ENCODE data around the gene NOP58.
"Not testable (repeated sequence)": the region's sequence is repeated elsewhere in the genome, so short reads cannot be mapped to it uniquely, and the experiment has no call there.

The NOP58 gene, protein sequence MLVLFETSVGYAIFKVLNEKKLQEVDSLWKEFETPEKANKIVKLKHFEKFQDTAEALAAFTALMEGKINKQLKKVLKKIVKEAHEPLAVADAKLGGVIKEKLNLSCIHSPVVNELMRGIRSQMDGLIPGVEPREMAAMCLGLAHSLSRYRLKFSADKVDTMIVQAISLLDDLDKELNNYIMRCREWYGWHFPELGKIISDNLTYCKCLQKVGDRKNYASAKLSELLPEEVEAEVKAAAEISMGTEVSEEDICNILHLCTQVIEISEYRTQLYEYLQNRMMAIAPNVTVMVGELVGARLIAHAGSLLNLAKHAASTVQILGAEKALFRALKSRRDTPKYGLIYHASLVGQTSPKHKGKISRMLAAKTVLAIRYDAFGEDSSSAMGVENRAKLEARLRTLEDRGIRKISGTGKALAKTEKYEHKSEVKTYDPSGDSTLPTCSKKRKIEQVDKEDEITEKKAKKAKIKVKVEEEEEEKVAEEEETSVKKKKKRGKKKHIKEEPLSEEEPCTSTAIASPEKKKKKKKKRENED

DNA sequence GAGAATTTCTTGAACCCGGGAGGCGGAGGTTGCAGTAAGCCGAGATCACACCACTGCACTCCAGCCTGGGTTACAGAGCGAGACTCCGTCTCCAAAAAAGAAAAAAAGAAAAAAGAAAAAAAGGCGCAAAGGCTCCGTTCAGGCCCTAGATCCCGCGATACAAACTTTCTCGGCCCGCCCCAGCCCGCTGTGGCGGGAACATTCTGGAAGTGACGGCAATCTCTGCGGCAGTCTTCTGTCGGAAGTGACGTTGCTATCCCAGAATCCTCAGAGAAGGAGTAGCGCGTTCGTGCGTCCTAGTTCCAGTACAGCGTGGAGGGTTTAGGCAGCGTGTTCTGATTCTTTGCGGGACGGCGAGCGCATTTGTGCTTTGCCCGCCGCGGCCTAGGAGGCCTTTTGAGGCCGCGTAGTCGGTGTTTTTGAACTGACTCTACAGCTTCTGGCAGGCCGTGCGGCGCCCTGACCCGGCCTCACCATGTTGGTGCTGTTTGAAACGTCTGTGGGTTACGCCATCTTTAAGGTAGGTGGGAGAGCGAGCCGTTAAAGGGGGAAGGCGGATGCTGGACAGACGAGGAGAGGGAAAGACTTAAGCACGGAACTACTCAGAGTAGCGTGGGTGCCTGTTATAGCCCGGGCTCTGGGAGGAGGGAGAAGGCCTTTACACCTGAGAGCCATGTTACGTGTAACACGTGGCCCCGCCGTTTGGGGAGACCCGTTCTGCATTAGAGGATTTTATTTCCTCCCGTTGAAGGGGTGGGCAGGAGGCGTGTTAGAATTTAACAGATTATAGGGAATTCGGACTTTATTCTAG, at the start of gene NOP58:
Gene NOP58, plus strand, starts transcription at position 297 of the 811 bp plus-strand sequence. Its CDS starts 179 bp downstream, at position 476.
- no peaks in the 10 kb centered on the region for H3K9me3 ChIP-seq (ENCODE audit: control insufficient read depth in 2 of 2, low read length in 2 of 2)
- H3K4me1 ChIP-seq (ENCODE audit: control insufficient read depth, insufficient read depth, low read length), result no peaks in the 10 kb centered on the region
- H3K9ac ChIP-seq (ENCODE audit: low read length in 2 of 2), result peak within 1 kb of the TSS; percentile 98 to 99
- peak within 1 kb of the TSS; percentile 96 for H3K27ac ChIP-seq (ENCODE audit: low read length)
- no peaks in the 10 kb centered on the region for H3K27me3 ChIP-seq (ENCODE audit: control insufficient read depth in 1 of 2, insufficient read depth in 2 of 2, low read length in 2 of 2)
- peak within 1 kb of the TSS; percentile 99 to 100 for H3K4me3 ChIP-seq (ENCODE audit: low read length in 2 of 2)
- H3K36me3 ChIP-seq (ENCODE audit: control insufficient read depth in 2 of 2, insufficient read depth in 2 of 2, low read length in 2 of 2), result no peaks in the 10 kb centered on the region

DNA sequence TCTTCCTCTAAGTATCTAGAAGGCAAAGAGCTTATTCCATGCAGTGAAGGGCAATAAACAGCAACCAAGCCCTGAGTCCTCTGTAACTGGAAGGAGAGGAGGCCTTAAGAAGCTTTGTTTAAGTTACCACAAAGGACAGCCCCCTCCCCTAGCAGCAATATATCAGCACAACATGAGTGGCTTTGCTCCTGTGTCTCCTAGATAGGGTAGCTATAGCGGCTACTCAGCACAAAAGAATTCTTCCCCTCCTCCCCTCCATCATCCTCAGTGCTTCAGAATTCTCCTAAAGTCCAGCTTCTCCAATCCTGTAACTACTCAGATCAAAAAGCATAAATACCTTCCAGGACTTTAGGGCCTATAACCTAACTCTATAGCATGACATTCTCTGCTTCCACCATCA, 43.7 kb upstream of the NOP58 start:
- Histone ChIP-seq H3K4me3 (ENCODE audit: low read length in 2 of 2) (no peak overlapping the region), H3K9ac (ENCODE audit: low read length in 2 of 2) (no peak overlapping the region), H3K4me1 (ENCODE audit: control insufficient read depth, insufficient read depth, low read length) (no peaks in the 10 kb centered on the region), H3K27me3 (ENCODE audit: control insufficient read depth in 1 of 2, insufficient read depth in 2 of 2, low read length in 2 of 2) (no peaks in the 10 kb centered on the region), H3K27ac (ENCODE audit: low read length) (no peak overlapping the region), H3K9me3 (ENCODE audit: control insufficient read depth in 2 of 2, low read length in 2 of 2) (no peaks in the 10 kb centered on the region), H3K36me3 (ENCODE audit: control insufficient read depth in 2 of 2, insufficient read depth in 2 of 2, low read length in 2 of 2) (peaks cover 0 to 5% of the 10 kb centered on the region in 2 donors)

DNA sequence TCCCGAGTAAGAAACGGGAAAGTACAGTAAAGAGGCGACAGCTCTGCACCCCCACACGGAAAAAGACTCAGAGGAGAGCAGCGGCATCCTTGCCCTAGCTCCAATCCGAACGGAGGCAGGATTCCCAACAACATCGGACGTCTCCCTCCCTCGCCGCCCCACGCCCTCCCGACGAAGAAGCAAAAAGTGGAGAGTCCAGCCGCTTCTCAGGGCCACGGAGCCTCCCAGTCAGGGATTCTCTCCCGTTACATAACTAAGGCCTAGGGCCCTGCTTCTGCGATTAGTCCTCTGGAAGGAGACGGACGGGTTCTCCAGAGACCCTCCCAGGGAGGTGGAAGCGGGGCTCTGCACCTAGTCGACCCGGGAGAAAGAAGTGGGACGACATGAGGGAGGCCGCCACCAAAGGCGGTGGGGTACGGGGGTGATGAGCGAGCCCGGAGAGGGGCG, 27.8 kb upstream of the NOP58 start:
- H3K9ac ChIP-seq (ENCODE audit: low read length in 2 of 2), result peak overlapping the region; percentile 83 to 86
- H3K9me3 ChIP-seq (ENCODE audit: control insufficient read depth in 2 of 2, low read length in 2 of 2), result no peaks in the 10 kb centered on the region
- H3K27me3 ChIP-seq (ENCODE audit: control insufficient read depth in 1 of 2, insufficient read depth in 2 of 2, low read length in 2 of 2), result no peaks in the 10 kb centered on the region
- peak overlapping the region; percentile 85 for H3K27ac ChIP-seq (ENCODE audit: low read length)
- H3K4me3 ChIP-seq (ENCODE audit: low read length in 2 of 2), result peak overlapping the region; percentile 91 to 94
- H3K36me3 ChIP-seq (ENCODE audit: control insufficient read depth in 2 of 2, insufficient read depth in 2 of 2, low read length in 2 of 2), result no peaks in the 10 kb centered on the region
- peaks cover 13% of the 10 kb centered on the region for H3K4me1 ChIP-seq (ENCODE audit: control insufficient read depth, insufficient read depth, low read length)

DNA sequence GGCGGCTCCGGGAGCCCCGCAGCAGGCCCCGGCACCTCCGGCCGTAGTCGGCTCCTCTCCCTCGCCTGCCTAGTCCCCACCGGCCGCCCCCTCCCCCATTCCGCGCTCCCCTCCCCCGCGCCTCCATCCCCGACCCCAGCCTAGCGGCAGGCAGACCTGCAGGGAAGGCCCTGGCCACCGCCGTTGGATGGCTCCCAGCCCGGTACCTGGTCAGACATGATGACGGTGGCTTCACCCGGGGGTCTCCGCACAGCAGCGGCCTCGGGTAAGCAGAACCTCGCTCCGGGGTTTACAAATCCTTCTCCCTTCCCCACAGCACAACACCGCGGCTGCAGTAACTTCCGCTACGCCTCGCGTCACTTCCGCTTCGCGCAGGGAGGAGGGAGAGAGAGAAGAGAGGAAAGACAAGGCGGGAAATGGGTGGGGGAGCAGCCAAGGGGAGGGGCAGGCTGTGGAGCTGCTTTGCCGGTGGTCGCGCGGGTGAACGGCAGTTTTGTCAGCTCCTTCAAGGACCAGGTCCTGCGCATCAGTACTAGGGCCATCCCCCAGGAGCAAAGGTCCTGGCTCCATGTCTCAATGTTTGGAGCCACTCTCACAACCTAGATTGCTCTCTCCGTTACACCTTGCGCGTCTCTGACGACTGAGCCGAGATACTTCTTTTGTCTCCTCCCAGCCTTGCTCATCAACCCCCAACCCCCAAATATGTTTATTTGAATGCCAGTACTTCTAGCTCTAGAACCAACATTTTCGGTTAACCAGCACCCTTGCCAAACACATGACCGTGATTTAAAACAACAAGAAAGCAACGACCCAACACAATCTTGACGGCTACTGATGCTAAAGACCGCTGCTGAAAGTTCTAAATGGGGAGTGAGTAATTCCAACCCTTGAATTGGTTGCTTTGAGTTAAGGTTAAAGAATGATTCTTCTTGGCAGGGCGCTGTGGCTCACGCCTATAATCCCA, 27.0 kb upstream of the NOP58 start, which contains the start of gene SUMO1:
Gene SUMO1, minus strand, starts transcription at position 364 of the 964 bp plus-strand sequence. Its CDS starts 146 bp downstream, at position 218.
- Histone ChIP-seq H3K27ac (ENCODE audit: low read length) (peak within 1 kb of the TSS; percentile 85), H3K36me3 (ENCODE audit: control insufficient read depth in 2 of 2, insufficient read depth in 2 of 2, low read length in 2 of 2) (no peaks in the 10 kb centered on the region), H3K4me3 (ENCODE audit: low read length in 2 of 2) (peak within 1 kb of the TSS; percentile 91 to 94), H3K4me1 (ENCODE audit: control insufficient read depth, insufficient read depth, low read length) (peaks cover 13% of the 10 kb centered on the region), H3K27me3 (ENCODE audit: control insufficient read depth in 1 of 2, insufficient read depth in 2 of 2, low read length in 2 of 2) (no peaks in the 10 kb centered on the region), H3K9me3 (ENCODE audit: control insufficient read depth in 2 of 2, low read length in 2 of 2) (no peaks in the 10 kb centered on the region), H3K9ac (ENCODE audit: low read length in 2 of 2) (peak within 1 kb of the TSS; percentile 83 to 87)

DNA sequence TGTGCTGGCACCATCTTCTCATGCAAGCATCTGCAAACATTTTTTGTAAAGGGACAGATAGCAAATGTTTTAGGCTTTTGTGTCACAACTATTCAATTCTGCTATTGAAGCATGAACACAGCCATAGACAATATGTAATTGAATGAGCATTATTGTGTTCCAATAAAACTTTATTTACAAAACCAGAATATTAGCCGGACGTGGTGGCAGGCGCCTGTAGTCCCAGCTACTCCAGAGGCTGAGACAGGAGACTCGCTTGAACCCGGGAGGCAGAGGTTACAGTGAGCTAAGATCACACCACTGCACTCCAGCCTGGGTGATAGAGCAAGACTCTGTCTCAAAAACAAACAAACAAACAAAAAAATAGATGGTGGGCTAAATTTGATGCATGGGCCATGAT, 17.9 kb upstream of the NOP58 start:
- not testable (repeated sequence) for H3K9me3 ChIP-seq (ENCODE audit: control insufficient read depth in 2 of 2, low read length in 2 of 2); H3K4me3 ChIP-seq (ENCODE audit: low read length in 2 of 2); H3K27me3 ChIP-seq (ENCODE audit: control insufficient read depth in 1 of 2, insufficient read depth in 2 of 2, low read length in 2 of 2); H3K9ac ChIP-seq (ENCODE audit: low read length in 2 of 2); H3K36me3 ChIP-seq (ENCODE audit: control insufficient read depth in 2 of 2, insufficient read depth in 2 of 2, low read length in 2 of 2); H3K4me1 ChIP-seq (ENCODE audit: control insufficient read depth, insufficient read depth, low read length); H3K27ac ChIP-seq (ENCODE audit: low read length)

DNA sequence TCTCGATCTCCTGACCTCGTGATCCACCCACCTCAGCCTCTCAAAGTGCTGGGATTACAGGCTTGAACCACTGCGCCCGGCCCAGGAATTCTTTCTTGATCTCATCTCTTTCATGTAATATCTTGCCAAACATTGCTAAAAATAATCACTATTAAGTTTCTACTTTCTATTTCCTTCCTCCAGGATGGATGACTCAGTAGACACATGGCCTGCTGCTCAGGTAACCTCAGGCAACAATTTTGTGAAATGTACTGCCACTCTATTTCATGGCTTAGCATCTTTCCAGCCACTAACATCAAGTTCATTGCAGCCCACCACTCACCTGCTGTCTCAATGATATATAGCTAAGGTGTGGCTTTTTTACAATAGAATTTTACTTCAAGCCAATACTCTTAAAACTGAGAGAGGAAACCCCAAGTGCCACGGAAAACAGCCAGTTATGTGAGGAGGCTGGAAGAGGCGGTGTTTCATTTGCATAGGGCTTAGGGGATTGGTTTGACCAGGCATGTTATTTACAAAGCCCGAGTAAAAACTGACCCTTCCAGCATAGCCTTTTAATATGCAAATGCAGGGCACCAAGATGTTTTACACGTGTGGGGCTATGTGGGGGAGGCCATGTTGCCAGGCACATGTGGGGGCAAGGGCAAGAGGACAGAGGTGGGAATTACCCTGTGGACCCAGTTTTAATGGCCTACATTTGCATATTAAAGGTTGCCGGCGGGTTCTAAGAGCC, 15.9 kb upstream of the NOP58 start:
- no peaks in the 10 kb centered on the region for H3K4me1 ChIP-seq (ENCODE audit: control insufficient read depth, insufficient read depth, low read length)
- H3K36me3 ChIP-seq (ENCODE audit: control insufficient read depth in 2 of 2, insufficient read depth in 2 of 2, low read length in 2 of 2), result no peaks in the 10 kb centered on the region
- no peak overlapping the region for H3K4me3 ChIP-seq (ENCODE audit: low read length in 2 of 2)
- H3K27me3 ChIP-seq (ENCODE audit: control insufficient read depth in 1 of 2, insufficient read depth in 2 of 2, low read length in 2 of 2), result peaks cover 0 to 2% of the 10 kb centered on the region in 2 donors
- no peak overlapping the region for H3K9ac ChIP-seq (ENCODE audit: low read length in 2 of 2)
- H3K27ac ChIP-seq (ENCODE audit: low read length), result no peak overlapping the region
- no peaks in the 10 kb centered on the region for H3K9me3 ChIP-seq (ENCODE audit: control insufficient read depth in 2 of 2, low read length in 2 of 2)

DNA sequence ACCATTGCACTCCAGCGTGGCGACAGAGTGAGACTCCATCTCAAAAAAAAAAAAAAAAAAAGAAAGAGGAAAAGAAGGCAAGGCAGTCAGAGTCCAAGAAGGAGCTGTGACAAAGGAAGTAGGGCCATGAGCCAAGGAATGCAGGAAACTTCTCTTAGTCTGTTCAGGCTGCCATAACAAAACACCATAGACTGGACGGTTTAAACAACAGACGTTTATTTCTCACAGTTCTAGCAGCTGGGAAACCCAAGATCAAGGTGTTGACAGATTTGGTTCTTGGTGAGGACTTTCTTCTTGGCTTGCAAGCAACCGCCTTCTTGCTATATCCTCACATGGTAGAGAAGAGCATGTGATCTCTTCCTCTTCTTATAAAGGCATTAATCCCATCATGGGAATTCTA, 14.1 kb upstream of the NOP58 start:
- Histone ChIP-seq H3K9me3 (ENCODE audit: control insufficient read depth in 2 of 2, low read length in 2 of 2) (no peaks in the 10 kb centered on the region), H3K36me3 (ENCODE audit: control insufficient read depth in 2 of 2, insufficient read depth in 2 of 2, low read length in 2 of 2) (no peaks in the 10 kb centered on the region), H3K27ac (ENCODE audit: low read length) (no peak overlapping the region), H3K4me1 (ENCODE audit: control insufficient read depth, insufficient read depth, low read length) (no peaks in the 10 kb centered on the region), H3K4me3 (ENCODE audit: low read length in 2 of 2) (no peak overlapping the region), H3K27me3 (ENCODE audit: control insufficient read depth in 1 of 2, insufficient read depth in 2 of 2, low read length in 2 of 2) (peaks cover 0 to 2% of the 10 kb centered on the region in 2 donors), H3K9ac (ENCODE audit: low read length in 2 of 2) (no peak overlapping the region)

DNA sequence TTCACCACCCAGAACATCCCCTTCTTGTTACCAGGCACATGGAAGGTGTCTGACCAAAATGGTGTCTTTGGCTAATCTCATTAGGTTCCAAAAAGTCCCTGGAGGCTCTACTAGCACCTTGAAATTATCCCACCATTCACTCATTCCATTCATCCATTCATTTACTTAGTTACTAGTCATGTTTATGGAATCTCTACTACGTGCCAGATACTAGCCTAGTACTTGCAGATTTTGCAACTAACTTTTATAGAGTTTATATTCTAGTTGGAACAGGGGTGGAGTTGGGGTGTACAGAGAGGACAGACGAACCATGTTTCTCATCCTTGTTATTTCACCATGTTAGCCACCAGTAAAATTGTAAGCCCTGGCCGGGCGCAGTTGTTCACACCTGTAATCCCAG, 4.0 kb upstream of the NOP58 start:
- Histone ChIP-seq H3K27me3 (ENCODE audit: control insufficient read depth in 1 of 2, insufficient read depth in 2 of 2, low read length in 2 of 2) (no peaks in the 10 kb centered on the region), H3K9me3 (ENCODE audit: control insufficient read depth in 2 of 2, low read length in 2 of 2) (no peaks in the 10 kb centered on the region), H3K36me3 (ENCODE audit: control insufficient read depth in 2 of 2, insufficient read depth in 2 of 2, low read length in 2 of 2) (no peaks in the 10 kb centered on the region), H3K4me1 (ENCODE audit: control insufficient read depth, insufficient read depth, low read length) (no peaks in the 10 kb centered on the region), H3K9ac (ENCODE audit: low read length in 2 of 2) (no peak overlapping the region), H3K4me3 (ENCODE audit: low read length in 2 of 2) (no peak overlapping the region), H3K27ac (ENCODE audit: low read length) (no peak overlapping the region)

DNA sequence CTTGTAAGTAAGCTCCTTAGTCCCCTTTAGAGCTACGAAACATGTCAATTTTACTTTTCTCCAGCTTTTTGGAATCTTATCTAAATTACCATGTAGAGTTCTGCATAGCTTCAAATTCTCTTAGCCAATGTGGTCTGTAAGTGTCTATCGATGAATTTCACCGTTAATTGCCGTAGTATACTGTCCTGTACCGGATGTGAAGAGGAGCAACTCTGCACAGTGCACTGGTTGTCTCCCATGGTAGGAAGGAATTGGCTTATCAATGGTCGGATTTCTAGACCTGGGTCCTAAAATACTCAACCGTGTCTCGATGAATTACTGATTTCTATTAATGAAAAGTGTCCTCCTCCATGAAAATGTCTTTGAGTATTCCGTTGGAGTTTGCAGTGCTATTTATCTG, 1.9 kb downstream of the NOP58 start:
- Histone ChIP-seq H3K4me1 (ENCODE audit: control insufficient read depth, insufficient read depth, low read length) (no peaks in the 10 kb centered on the region), H3K27me3 (ENCODE audit: control insufficient read depth in 1 of 2, insufficient read depth in 2 of 2, low read length in 2 of 2) (no peaks in the 10 kb centered on the region), H3K9me3 (ENCODE audit: control insufficient read depth in 2 of 2, low read length in 2 of 2) (no peaks in the 10 kb centered on the region), H3K9ac (ENCODE audit: low read length in 2 of 2) (no peak overlapping the region), H3K4me3 (ENCODE audit: low read length in 2 of 2) (peak overlapping the region; percentile 99 to 100), H3K36me3 (ENCODE audit: control insufficient read depth in 2 of 2, insufficient read depth in 2 of 2, low read length in 2 of 2) (no peaks in the 10 kb centered on the region), H3K27ac (ENCODE audit: low read length) (no peak overlapping the region)

Data from stomach smooth muscle (tissue), 2 donors.